Astrocyte of the spinal cord (primary cell): ENCODE data around the gene NRXN3.

ENCODE experiments used
- DNase-seq: peaks from one replicate; pipeline ENCODE4 v3.0.0; 2011; ENCODE audit warnings: low read depth, low spot score
- H3K4me3 ChIP-seq: 2 replicates; pipeline ENCODE4 v1.5.1; 2011; ENCODE audit warnings: low read depth, mild to moderate bottlenecking, low read length, moderate library complexity
- in situ Hi-C: cut with HindIII; loops from 2 replicates; pipeline ENCODE4 v1.10.0; 2017; ENCODE audit warnings: low sequenced_read_pairs
- TF ChIP-seq, protein P1 (sequence below): IDR thresholded peaks from 2 replicates; pipeline ENCODE4 v1.5.1; 2012; ENCODE audit warnings: low read depth, mild to moderate bottlenecking, low read length, inconsistent platforms

The NRXN3 gene

DNA sequence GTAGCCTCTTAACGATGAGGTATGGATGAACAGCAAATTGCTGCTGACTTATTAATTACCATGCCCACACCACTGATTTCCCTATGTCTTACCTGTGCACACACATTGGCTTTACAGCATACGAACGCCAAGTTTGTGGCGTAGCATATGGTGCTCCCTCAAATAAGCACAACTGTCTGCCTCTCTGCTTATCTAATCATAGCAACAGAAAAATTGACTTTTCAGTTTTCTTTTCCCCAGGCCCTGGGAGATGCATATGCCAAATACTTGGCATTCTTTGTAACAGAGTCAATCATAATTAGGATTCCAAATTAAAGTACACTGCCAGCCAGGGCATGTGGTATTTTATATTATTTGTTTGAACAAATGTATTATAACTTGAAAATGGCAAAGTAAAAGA is 1415.7 kb downstream of the NRXN3 start:
- in situ Hi-C loops, result no loop called here
- TF ChIP-seq, protein P1, sequence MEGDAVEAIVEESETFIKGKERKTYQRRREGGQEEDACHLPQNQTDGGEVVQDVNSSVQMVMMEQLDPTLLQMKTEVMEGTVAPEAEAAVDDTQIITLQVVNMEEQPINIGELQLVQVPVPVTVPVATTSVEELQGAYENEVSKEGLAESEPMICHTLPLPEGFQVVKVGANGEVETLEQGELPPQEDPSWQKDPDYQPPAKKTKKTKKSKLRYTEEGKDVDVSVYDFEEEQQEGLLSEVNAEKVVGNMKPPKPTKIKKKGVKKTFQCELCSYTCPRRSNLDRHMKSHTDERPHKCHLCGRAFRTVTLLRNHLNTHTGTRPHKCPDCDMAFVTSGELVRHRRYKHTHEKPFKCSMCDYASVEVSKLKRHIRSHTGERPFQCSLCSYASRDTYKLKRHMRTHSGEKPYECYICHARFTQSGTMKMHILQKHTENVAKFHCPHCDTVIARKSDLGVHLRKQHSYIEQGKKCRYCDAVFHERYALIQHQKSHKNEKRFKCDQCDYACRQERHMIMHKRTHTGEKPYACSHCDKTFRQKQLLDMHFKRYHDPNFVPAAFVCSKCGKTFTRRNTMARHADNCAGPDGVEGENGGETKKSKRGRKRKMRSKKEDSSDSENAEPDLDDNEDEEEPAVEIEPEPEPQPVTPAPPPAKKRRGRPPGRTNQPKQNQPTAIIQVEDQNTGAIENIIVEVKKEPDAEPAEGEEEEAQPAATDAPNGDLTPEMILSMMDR, result no peak
- no peak overlapping the region for H3K4me3 ChIP-seq
- DNase-seq, result peak; percentile 51

DNA sequence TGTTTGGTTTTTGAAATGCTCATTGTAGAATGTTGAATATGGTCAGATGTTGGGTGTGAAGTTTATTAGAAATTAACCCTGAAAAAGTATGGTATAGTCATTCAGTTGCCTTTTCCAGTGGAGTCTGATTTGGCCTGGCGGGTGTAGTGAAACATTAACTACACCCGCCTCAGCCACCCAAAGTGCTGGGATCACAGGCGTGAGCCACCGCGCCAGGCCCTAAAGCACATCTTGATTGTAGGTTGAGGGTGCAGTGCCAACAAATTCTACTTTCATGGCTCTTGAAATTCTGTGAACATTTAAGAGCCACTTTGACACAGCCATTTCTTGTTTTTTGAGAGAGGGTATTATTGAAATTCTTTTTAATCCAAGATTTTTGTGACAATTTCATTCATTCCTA is 1416.2 kb downstream of the NRXN3 start:
- in situ Hi-C loops, result no loop called here
- H3K4me3 ChIP-seq, result no peak overlapping the region
- TF ChIP-seq, protein P1, result no peak
- no peak for DNase-seq

DNA sequence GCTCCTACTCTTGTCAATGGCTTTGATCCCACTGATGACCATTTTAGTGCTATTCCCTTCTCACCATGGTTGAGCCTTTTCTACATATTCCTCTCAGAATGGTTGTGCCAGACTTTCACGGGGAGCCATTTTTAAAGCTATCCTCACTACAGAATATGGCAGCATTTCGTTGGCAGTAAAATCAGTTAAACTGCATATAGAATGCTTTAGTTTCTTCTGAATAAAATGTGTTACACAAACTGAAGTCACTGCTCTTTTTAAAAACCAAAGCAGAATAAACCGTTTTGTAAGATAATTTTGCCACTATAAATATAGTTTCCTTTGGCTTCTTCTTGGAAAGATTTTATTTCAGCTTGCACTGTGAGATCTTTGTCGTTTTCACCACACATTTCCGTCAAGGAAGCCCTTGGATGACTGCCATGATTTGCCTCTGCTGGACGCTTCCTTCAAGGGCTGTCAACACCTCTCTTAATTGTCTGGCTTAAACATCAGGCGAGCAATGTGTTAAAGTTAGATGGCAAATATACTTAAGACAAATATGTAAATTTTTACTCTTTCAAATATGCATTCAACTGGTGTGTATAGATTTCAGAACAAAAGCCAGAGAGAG is 1416.9 kb downstream of the NRXN3 start:
- H3K4me3 ChIP-seq, result no peak overlapping the region
- TF ChIP-seq, protein P1, result no peak
- in situ Hi-C loops, result no loop called here
- peak; percentile 68 for DNase-seq

DNA sequence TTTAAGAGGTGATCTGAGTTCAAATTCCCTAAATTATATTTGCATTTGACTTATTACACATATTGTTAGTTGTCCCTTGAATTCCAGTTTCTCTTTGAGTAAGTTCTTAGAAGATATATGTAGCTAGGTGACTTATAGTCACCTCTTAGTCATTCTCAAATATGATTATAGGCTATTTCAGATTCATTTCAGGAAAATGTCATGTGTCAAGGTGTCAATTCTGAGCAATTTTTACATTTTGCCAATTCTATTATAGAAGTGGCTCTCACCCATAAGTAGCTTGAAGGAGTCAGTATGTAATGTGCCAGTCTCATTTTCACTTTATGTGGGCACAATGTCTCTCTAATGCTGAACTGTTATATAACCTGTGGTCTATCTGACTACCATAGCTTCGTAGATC is 1417.7 kb downstream of the NRXN3 start:
- TF ChIP-seq, protein P1, result no peak
- no peak overlapping the region for H3K4me3 ChIP-seq
- in situ Hi-C loops, result no loop called here
- DNase-seq, result no peak

DNA sequence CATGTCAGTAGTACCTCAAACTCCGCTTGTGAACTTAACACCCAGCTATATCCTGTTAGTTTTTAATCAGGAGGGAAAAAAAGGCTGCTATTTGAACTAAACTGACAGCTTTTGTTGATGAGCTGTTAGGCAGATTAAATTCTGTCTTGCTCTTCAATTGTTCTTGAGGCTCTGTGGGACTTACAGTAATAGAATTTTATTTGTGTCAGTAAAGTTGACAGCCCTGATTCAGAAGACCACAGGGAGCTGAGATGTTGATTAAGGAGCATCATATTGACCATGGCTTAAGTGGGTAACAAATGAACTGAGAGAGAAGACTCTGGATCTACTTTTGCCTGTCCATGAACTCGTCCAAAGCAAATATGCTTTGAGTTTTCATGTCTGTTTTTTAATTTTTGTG is 1418.2 kb downstream of the NRXN3 start:
- in situ Hi-C loops, result no loop called here
- no peak overlapping the region for H3K4me3 ChIP-seq
- no peak for DNase-seq
- TF ChIP-seq, protein P1, result no peak

DNA sequence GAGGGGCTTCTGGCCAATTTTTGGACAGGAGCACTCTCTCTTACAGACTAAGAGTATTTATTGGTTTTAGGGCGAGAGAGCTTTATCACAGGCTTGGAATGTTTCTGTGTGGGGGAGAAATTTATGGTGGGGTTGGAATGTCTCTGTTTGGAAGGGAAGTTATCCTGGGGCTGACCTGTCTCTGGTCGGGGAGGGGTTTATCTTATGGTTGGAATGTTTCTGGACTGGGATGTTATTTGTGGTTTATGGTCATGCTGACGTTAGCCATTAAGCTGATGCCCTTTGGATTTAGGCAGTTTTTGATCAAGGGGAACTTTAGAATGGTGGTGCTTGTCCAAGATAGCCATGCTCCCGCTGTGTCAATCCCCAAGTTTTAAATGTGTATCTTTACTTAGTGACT is 1426.4 kb downstream of the NRXN3 start:
- peak; percentile 76 for DNase-seq
- TF ChIP-seq, protein P1, result no peak
- no peak overlapping the region for H3K4me3 ChIP-seq
- in situ Hi-C loops, result no loop called here

DNA sequence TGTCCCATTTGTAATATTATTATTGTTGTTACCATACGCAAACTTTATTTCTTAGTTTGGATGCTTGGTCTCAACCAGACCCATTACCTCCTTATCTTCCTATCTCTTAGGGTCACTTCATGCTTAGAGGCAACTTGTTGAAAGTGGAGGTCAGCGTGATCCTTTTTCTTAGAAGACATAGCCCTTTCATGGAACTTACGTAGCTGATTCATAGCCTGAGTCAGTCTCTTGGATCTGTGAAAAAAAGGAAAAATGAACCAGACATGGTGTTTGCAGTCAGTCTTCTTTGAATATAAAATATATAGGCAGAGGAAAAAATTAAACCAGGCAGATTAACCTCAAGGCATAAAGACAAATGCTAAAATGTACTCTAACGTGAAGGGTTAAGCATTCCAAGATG is 1427.4 kb downstream of the NRXN3 start:
- TF ChIP-seq, protein P1, result no peak
- H3K4me3 ChIP-seq, result no peak overlapping the region
- in situ Hi-C loops, result no loop called here
- DNase-seq, result peak; percentile 59
